Measurements from ENCODE around the gene ADARB1. TPM values are rescaled to one million over a fixed set of nuclear protein-coding genes. Genes with fewer than 3 reads are reported as not detected.

ADARB1 gene
- total and polyA plus RNA-seq, 3 experiments from 2014 or later: 11.8 to 29.5 (median 28.9) TPM

GRCh38 chr21:45073301-45074047 is 906 bp upstream of the ADARB1 start:
- Mint-ChIP-seq H3K4me1 (peaks cover 30 to 40% (median 35%) of the 10 kb centered on the region in 3 donors), H3K9me3 (no peaks in the 10 kb centered on the region), H3K36me3 (peaks cover 0 to 7% (median 0%) of the 10 kb centered on the region in 3 donors), H3K27ac (peak overlapping the region; percentile 84 to 98 (median 94)), H3K4me3 (peak overlapping the region; percentile 91 to 99 (median 97)), H3K27me3 (peaks cover 0 to 1% of the 10 kb centered on the region in 2 donors)
- H3K36me3 ChIP-seq (ENCODE audit: insufficient read depth, low read length): no peaks in the 10 kb centered on the region
- H3K27me3 ChIP-seq (ENCODE audit: insufficient read depth, low read length, poor library complexity, severe bottlenecking): no peaks in the 10 kb centered on the region
- H3K4me1 ChIP-seq (ENCODE audit: insufficient read depth, low read length): peaks cover 36% of the 10 kb centered on the region
- CTCF ChIA-PET: interaction anchor here (2.4 kb wide), 1 partner anchor 55 kb away, joined by 13 read pairs; no protein-coding TSS in a partner anchor
- no peaks in the 10 kb centered on the region for H3K9me3 ChIP-seq (ENCODE audit: low read length)
- DNase-seq: no peak
- H3K27ac ChIP-seq (ENCODE audit: low read depth, low read length): no peak overlapping the region
- H3K4me3 ChIP-seq (ENCODE audit: low read length): peak overlapping the region; percentile 39
- POLR2A ChIA-PET: interaction anchor here (0.6 kb wide), 1 partner anchor 45 kb away, joined by 3 read pairs; no protein-coding TSS in a partner anchor

- Histone ChIP-seq H3K4me1 (ENCODE audit: insufficient read depth, low read length) (peaks cover 52% of the 10 kb centered on the region), H3K4me3 (ENCODE audit: low read length) (peak overlapping the region; percentile 71), H3K36me3 (ENCODE audit: insufficient read depth, low read length) (no peaks in the 10 kb centered on the region), H3K27ac (ENCODE audit: low read depth, low read length) (peak overlapping the region; percentile 20), H3K27me3 (ENCODE audit: insufficient read depth, low read length, poor library complexity, severe bottlenecking) (no peaks in the 10 kb centered on the region), H3K9me3 (ENCODE audit: low read length) (no peaks in the 10 kb centered on the region)
- ChIA-PET CTCF (interaction anchor here (1.3 to 2.4 kb wide), 2 partner anchors 54 to 63 kb away, joined by 3 to 13 read pairs; no protein-coding TSS in a partner anchor), POLR2A (no interaction called here)
- H3K27me3 Mint-ChIP-seq: peaks cover 0 to 1% of the 10 kb centered on the region in 2 donors
- peaks cover 0 to 7% (median 0%) of the 10 kb centered on the region in 3 donors for H3K36me3 Mint-ChIP-seq
- peaks cover 46 to 55% (median 51%) of the 10 kb centered on the region in 3 donors for H3K4me1 Mint-ChIP-seq
- peak overlapping the region in 7 of 8 donors; percentile 52 to 90 (median 88) for H3K27ac Mint-ChIP-seq
- DNase-seq: no peak
- peak overlapping the region; percentile 82 to 95 (median 91) for H3K4me3 Mint-ChIP-seq
- H3K9me3 Mint-ChIP-seq: no peaks in the 10 kb centered on the region
These were observed 627 bp downstream of the ADARB1 start for GRCh38 chr21:45074818-45075595.

GRCh38 chr21:45075596-45076244 is 1.3 kb downstream of the ADARB1 start:
- H3K36me3 Mint-ChIP-seq: peaks cover 0 to 7% (median 0%) of the 10 kb centered on the region in 3 donors
- ChIA-PET POLR2A (no interaction called here), CTCF (interaction anchor here (1.5 to 3.5 kb wide), 3 partner anchors 11 to 61 kb away, joined by 3 to 17 read pairs (median 4); no protein-coding TSS in a partner anchor)
- peaks cover 0 to 1% of the 10 kb centered on the region in 2 donors for H3K27me3 Mint-ChIP-seq
- H3K4me1 Mint-ChIP-seq: peaks cover 52 to 62% (median 58%) of the 10 kb centered on the region in 3 donors
- no peaks in the 10 kb centered on the region for H3K9me3 ChIP-seq (ENCODE audit: low read length)
- peak overlapping the region; percentile 20 for H3K27ac ChIP-seq (ENCODE audit: low read depth, low read length)
- peak overlapping the region; percentile 52 to 90 (median 87) for H3K27ac Mint-ChIP-seq
- peak overlapping the region; percentile 82 to 95 (median 91) for H3K4me3 Mint-ChIP-seq
- H3K9me3 Mint-ChIP-seq: no peaks in the 10 kb centered on the region
- no peak for DNase-seq
- H3K36me3 ChIP-seq (ENCODE audit: insufficient read depth, low read length): no peaks in the 10 kb centered on the region
- H3K27me3 ChIP-seq (ENCODE audit: insufficient read depth, low read length, poor library complexity, severe bottlenecking): no peaks in the 10 kb centered on the region
- peaks cover 59% of the 10 kb centered on the region for H3K4me1 ChIP-seq (ENCODE audit: insufficient read depth, low read length)
- H3K4me3 ChIP-seq (ENCODE audit: low read length): peak overlapping the region; percentile 71

GRCh38 chr21:45076245-45076711 is 1.9 kb downstream of the ADARB1 start:
- peaks cover 64% of the 10 kb centered on the region for H3K4me1 ChIP-seq (ENCODE audit: insufficient read depth, low read length)
- Mint-ChIP-seq H3K4me3 (peak overlapping the region; percentile 82 to 95 (median 91)), H3K27ac (peak overlapping the region in 7 of 8 donors; percentile 61 to 90 (median 88)), H3K9me3 (no peaks in the 10 kb centered on the region), H3K4me1 (peaks cover 58 to 68% (median 63%) of the 10 kb centered on the region in 3 donors), H3K27me3 (peaks cover 0 to 1% of the 10 kb centered on the region in 2 donors), H3K36me3 (peaks cover 0 to 7% (median 2%) of the 10 kb centered on the region in 3 donors)
- CTCF ChIA-PET: interaction anchor here (0.9 to 3.5 kb wide), 5 partner anchors 10 to 60 kb away, joined by 3 to 17 read pairs (median 3); no protein-coding TSS in a partner anchor
- no peaks in the 10 kb centered on the region for H3K9me3 ChIP-seq (ENCODE audit: low read length)
- no peak for DNase-seq
- no peaks in the 10 kb centered on the region for H3K36me3 ChIP-seq (ENCODE audit: insufficient read depth, low read length)
- H3K27me3 ChIP-seq (ENCODE audit: insufficient read depth, low read length, poor library complexity, severe bottlenecking): no peaks in the 10 kb centered on the region
- POLR2A ChIA-PET: interaction anchor here (0.8 kb wide), 1 partner anchor 203 kb away, joined by 3 read pairs; the partner anchor contains the start of gene PTTG1IP
- H3K27ac ChIP-seq (ENCODE audit: low read depth, low read length): no peak overlapping the region
- H3K4me3 ChIP-seq (ENCODE audit: low read length): peak overlapping the region; percentile 71

- no peak for DNase-seq
- Histone ChIP-seq H3K4me1 (ENCODE audit: insufficient read depth, low read length) (peaks cover 82% of the 10 kb centered on the region), H3K36me3 (ENCODE audit: insufficient read depth, low read length) (no peaks in the 10 kb centered on the region), H3K27me3 (ENCODE audit: insufficient read depth, low read length, poor library complexity, severe bottlenecking) (no peaks in the 10 kb centered on the region), H3K9me3 (ENCODE audit: low read length) (no peaks in the 10 kb centered on the region), H3K4me3 (ENCODE audit: low read length) (peak overlapping the region; percentile 35), H3K27ac (ENCODE audit: low read depth, low read length) (no peak overlapping the region)
- CTCF ChIA-PET: interaction anchor here (0.9 to 3.5 kb wide), 8 partner anchors 11 to 277 kb away, joined by 3 to 17 read pairs (median 4); no protein-coding TSS in a partner anchor
- peak overlapping the region; percentile 81 to 98 (median 96) for H3K27ac Mint-ChIP-seq
- peaks cover 0 to 1% of the 10 kb centered on the region in 2 donors for H3K27me3 Mint-ChIP-seq
- H3K4me1 Mint-ChIP-seq: peaks cover 78 to 85% (median 83%) of the 10 kb centered on the region in 3 donors
- POLR2A ChIA-PET: interaction anchor here (0.6 to 1.3 kb wide), 3 partner anchors 72 to 252 kb away, joined by 3 to 4 read pairs (median 3); partner anchors contain the start of gene PTTG1IP
- no peaks in the 10 kb centered on the region for H3K9me3 Mint-ChIP-seq
- H3K4me3 Mint-ChIP-seq: peak overlapping the region; percentile 32 to 78 (median 61)
- H3K36me3 Mint-ChIP-seq: peaks cover 0 to 11% (median 3%) of the 10 kb centered on the region in 3 donors
These were observed 4.0 kb downstream of the ADARB1 start for GRCh38 chr21:45078371-45078770.

GRCh38 chr21:45078877-45079281 is 4.5 kb downstream of the ADARB1 start:
- Histone ChIP-seq H3K36me3 (ENCODE audit: insufficient read depth, low read length) (no peaks in the 10 kb centered on the region), H3K9me3 (ENCODE audit: low read length) (no peaks in the 10 kb centered on the region), H3K4me3 (ENCODE audit: low read length) (peak overlapping the region; percentile 35), H3K27ac (ENCODE audit: low read depth, low read length) (peak overlapping the region; percentile 27), H3K27me3 (ENCODE audit: insufficient read depth, low read length, poor library complexity, severe bottlenecking) (no peaks in the 10 kb centered on the region), H3K4me1 (ENCODE audit: insufficient read depth, low read length) (peaks cover 84% of the 10 kb centered on the region)
- H3K4me1 Mint-ChIP-seq: peaks cover 77 to 86% (median 81%) of the 10 kb centered on the region in 3 donors
- peak overlapping the region; percentile 48 to 78 (median 64) for H3K4me3 Mint-ChIP-seq
- peak overlapping the region; percentile 85 to 98 (median 96) for H3K27ac Mint-ChIP-seq
- H3K9me3 Mint-ChIP-seq: no peaks in the 10 kb centered on the region
- POLR2A ChIA-PET: interaction anchor here (0.5 to 1.3 kb wide), 4 partner anchors 73 to 1304 kb away, joined by 3 to 4 read pairs (median 3); partner anchors contain the start of gene PTTG1IP
- peaks cover 0 to 8% (median 3%) of the 10 kb centered on the region in 3 donors for H3K36me3 Mint-ChIP-seq
- CTCF ChIA-PET: interaction anchor here (0.8 to 3.5 kb wide), 11 partner anchors 10 to 278 kb away, joined by 3 to 17 read pairs (median 3); no protein-coding TSS in a partner anchor
- peak; percentile 64 to 88 (median 83) for DNase-seq
- H3K27me3 Mint-ChIP-seq: peaks cover 0 to 1% of the 10 kb centered on the region in 2 donors

- Histone ChIP-seq H3K9me3 (ENCODE audit: low read length) (no peaks in the 10 kb centered on the region), H3K4me3 (ENCODE audit: low read length) (peak overlapping the region; percentile 16), H3K36me3 (ENCODE audit: insufficient read depth, low read length) (no peaks in the 10 kb centered on the region), H3K27me3 (ENCODE audit: insufficient read depth, low read length, poor library complexity, severe bottlenecking) (no peaks in the 10 kb centered on the region), H3K4me1 (ENCODE audit: insufficient read depth, low read length) (peaks cover 89% of the 10 kb centered on the region), H3K27ac (ENCODE audit: low read depth, low read length) (peak overlapping the region; percentile 27)
- no peak for DNase-seq
- Mint-ChIP-seq H3K27ac (peak overlapping the region; percentile 85 to 98 (median 96)), H3K36me3 (peaks cover 0 to 9% (median 3%) of the 10 kb centered on the region in 3 donors), H3K4me1 (peaks cover 82 to 91% (median 86%) of the 10 kb centered on the region in 3 donors), H3K4me3 (peak overlapping the region; percentile 48 to 78 (median 64)), H3K9me3 (no peaks in the 10 kb centered on the region), H3K27me3 (peaks cover 0 to 1% of the 10 kb centered on the region in 2 donors)
- ChIA-PET POLR2A (interaction anchor here (0.5 to 1.3 kb wide), 2 partner anchors 206 to 1305 kb away, joined by 3 read pairs; partner anchors contain the start of gene PTTG1IP), CTCF (interaction anchor here (0.8 to 1.7 kb wide), 9 partner anchors 10 to 278 kb away, joined by 3 to 8 read pairs (median 3); no protein-coding TSS in a partner anchor)
These were observed 5.0 kb downstream of the ADARB1 start for GRCh38 chr21:45079351-45079750.

Data from CD8-positive, alpha-beta memory T cell (primary cell).